K562 (cell line): ENCODE results near the gene CISD3. TPM values are rescaled to one million over a fixed set of nuclear protein-coding genes. Genes with fewer than 3 reads are reported as not detected.

Source experiments
- PML ChIP-seq: IDR thresholded peaks from 2 replicates; pipeline ENCODE4 v1.6.1; 2012; ENCODE audit warnings: low read length, inconsistent platforms
- RCOR1 ChIP-seq, 2 experiments: IDR thresholded peaks; 2 replicates each; pipeline ENCODE4 v1.6.1; 2012; ENCODE audit warnings: low read depth in 2 of 2, low read length in 2 of 2, borderline replicate concordance in 1 of 2, improper control_type of control experiment in 1 of 2
- SETDB1 ChIP-seq: IDR thresholded peaks from one replicate; pipeline ENCODE4 v1.6.1; 2012; ENCODE audit warnings: low read length, control low read depth, inconsistent platforms
- SMARCA4 ChIP-seq: fragments of 450-650 bp; IDR thresholded peaks from 2 replicates; pipeline ENCODE4 v1.6.1; 2016
- ZFPM2 ChIP-seq: fragments of 250-450 bp; sonication (Bioruptor Pico); IDR thresholded peaks from 2 replicates; pipeline ENCODE4 v1.5.1; 2022; ENCODE audit warnings: mild to moderate bottlenecking
- ZNF146 ChIP-seq: IDR thresholded peaks from one replicate; pipeline ENCODE4 v1.6.1; 2018; ENCODE audit warnings: missing compliant biosample characterization; ENCODE audit not compliant: unreplicated experiment
- ZNF165 ChIP-seq: fragments of 250-450 bp; sonication (Bioruptor Pico); IDR thresholded peaks from 2 replicates; pipeline ENCODE4 v1.4.0; 2020; ENCODE audit warnings: borderline replicate concordance
- polyA plus RNA-seq, 8 experiments: library from polyadenylated mRNA; depleted of rRNA in 4 of 8; stranded (reverse) in 5 of 8; unstranded in 3 of 8; fragments of >200 nt; fragmentation: Nextera tagmentation in 2 of 8; fragmentation: Illumina TruSeq in 1 of 8; extraction: Ambion mirVana in 2 of 8; extraction: Trizol in 1 of 8; gene quantifications; 2 replicates each; pipeline versions ENCODE4 v1.2.1 to v1.2.3, GENCODE V29; 2011 to 2014; ENCODE audit warnings: inconsistent platforms in 1 of 8, missing spikeins in 1 of 8
- total RNA-seq, 7 experiments: library from RNA; depleted of rRNA in 6 of 7; stranded (reverse); fragments of >200 nt in 6 of 7; fragmentation: Illumina TruSeq in 2 of 7; extraction: Trizol in 2 of 7; gene quantifications; 2 replicates each; pipeline versions ENCODE4 v1.2.1 to v1.2.3, GENCODE V29; 2011 to 2021; ENCODE audit warnings: low replicate concordance in 1 of 7
- TF ChIP-seq, protein P1 (sequence below): fragments of 450-650 bp; IDR thresholded peaks from 2 replicates; pipeline ENCODE4 v1.6.1; 2016; ENCODE audit warnings: mild to moderate bottlenecking, moderate library complexity

The CISD3 gene
- total and polyA plus RNA-seq, 9 of the 15 experiments (the other 6 are each of a cell fraction or from before 2014, with no cell fraction given), result 5.0 to 60.7 (median 15.7) TPM

DNA sequence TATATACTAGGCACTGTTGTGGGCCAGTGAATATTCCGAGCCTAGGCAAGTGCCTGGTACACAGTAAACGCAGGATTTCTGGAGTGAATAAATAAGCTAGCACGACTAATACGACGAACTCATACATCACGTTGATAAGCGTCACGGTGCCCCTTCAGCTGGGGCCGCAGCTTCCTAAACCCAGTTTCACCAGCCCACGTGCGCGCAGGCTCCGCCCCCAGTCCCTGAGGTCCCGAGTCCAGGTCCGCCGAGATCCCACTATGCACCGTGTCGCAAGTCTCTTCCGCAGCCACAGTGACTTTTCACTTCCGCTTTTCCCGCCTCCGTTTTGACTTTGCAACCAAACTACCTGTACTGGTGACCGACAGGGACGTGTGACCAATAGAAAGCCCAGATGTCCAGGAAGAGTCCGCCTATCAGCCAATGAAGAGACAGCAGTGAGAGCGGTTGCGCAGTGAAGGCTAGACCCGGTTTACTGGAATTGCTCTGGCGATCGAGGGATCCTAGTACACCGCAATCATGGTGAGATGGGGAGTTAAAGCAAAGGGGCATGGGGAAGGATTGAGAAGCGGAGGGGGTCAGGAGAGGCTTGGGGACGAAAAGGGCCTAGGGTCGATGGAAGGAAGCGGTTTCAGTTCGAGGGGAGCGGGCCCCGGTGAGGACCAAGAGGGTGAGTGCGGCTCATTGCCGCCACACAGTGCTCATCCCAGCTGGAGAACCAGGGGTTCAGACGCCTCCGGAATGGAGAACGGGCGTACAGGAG lies 22.3 kb downstream of the CISD3 start, which contains the start of gene PSMB3 (continued):
- TF ChIP-seq, protein P1, sequence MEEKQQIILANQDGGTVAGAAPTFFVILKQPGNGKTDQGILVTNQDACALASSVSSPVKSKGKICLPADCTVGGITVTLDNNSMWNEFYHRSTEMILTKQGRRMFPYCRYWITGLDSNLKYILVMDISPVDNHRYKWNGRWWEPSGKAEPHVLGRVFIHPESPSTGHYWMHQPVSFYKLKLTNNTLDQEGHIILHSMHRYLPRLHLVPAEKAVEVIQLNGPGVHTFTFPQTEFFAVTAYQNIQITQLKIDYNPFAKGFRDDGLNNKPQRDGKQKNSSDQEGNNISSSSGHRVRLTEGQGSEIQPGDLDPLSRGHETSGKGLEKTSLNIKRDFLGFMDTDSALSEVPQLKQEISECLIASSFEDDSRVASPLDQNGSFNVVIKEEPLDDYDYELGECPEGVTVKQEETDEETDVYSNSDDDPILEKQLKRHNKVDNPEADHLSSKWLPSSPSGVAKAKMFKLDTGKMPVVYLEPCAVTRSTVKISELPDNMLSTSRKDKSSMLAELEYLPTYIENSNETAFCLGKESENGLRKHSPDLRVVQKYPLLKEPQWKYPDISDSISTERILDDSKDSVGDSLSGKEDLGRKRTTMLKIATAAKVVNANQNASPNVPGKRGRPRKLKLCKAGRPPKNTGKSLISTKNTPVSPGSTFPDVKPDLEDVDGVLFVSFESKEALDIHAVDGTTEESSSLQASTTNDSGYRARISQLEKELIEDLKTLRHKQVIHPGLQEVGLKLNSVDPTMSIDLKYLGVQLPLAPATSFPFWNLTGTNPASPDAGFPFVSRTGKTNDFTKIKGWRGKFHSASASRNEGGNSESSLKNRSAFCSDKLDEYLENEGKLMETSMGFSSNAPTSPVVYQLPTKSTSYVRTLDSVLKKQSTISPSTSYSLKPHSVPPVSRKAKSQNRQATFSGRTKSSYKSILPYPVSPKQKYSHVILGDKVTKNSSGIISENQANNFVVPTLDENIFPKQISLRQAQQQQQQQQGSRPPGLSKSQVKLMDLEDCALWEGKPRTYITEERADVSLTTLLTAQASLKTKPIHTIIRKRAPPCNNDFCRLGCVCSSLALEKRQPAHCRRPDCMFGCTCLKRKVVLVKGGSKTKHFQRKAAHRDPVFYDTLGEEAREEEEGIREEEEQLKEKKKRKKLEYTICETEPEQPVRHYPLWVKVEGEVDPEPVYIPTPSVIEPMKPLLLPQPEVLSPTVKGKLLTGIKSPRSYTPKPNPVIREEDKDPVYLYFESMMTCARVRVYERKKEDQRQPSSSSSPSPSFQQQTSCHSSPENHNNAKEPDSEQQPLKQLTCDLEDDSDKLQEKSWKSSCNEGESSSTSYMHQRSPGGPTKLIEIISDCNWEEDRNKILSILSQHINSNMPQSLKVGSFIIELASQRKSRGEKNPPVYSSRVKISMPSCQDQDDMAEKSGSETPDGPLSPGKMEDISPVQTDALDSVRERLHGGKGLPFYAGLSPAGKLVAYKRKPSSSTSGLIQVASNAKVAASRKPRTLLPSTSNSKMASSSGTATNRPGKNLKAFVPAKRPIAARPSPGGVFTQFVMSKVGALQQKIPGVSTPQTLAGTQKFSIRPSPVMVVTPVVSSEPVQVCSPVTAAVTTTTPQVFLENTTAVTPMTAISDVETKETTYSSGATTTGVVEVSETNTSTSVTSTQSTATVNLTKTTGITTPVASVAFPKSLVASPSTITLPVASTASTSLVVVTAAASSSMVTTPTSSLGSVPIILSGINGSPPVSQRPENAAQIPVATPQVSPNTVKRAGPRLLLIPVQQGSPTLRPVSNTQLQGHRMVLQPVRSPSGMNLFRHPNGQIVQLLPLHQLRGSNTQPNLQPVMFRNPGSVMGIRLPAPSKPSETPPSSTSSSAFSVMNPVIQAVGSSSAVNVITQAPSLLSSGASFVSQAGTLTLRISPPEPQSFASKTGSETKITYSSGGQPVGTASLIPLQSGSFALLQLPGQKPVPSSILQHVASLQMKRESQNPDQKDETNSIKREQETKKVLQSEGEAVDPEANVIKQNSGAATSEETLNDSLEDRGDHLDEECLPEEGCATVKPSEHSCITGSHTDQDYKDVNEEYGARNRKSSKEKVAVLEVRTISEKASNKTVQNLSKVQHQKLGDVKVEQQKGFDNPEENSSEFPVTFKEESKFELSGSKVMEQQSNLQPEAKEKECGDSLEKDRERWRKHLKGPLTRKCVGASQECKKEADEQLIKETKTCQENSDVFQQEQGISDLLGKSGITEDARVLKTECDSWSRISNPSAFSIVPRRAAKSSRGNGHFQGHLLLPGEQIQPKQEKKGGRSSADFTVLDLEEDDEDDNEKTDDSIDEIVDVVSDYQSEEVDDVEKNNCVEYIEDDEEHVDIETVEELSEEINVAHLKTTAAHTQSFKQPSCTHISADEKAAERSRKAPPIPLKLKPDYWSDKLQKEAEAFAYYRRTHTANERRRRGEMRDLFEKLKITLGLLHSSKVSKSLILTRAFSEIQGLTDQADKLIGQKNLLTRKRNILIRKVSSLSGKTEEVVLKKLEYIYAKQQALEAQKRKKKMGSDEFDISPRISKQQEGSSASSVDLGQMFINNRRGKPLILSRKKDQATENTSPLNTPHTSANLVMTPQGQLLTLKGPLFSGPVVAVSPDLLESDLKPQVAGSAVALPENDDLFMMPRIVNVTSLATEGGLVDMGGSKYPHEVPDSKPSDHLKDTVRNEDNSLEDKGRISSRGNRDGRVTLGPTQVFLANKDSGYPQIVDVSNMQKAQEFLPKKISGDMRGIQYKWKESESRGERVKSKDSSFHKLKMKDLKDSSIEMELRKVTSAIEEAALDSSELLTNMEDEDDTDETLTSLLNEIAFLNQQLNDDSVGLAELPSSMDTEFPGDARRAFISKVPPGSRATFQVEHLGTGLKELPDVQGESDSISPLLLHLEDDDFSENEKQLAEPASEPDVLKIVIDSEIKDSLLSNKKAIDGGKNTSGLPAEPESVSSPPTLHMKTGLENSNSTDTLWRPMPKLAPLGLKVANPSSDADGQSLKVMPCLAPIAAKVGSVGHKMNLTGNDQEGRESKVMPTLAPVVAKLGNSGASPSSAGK, result peak; percentile 69
- TF ChIP-seq ZNF165, result no peak
- no peak for TF ChIP-seq SMARCA4
- peak; percentile 51; the same call in 1 of the 2 replicates for TF ChIP-seq PML
- no peak for TF ChIP-seq ZNF146 (CRISPR knock-in tag)
- TF ChIP-seq SETDB1, result no peak
- TF ChIP-seq RCOR1 (IDR thresholded peaks at IDR 0.05; ENCODE audit: borderline replicate concordance in 1 of 2, low read depth in 2 of 2, low read length in 2 of 2), result no peak
- TF ChIP-seq ZFPM2 (CRISPR knock-in tag), result no peak
